HG03159 (cell line): ENCODE measurements around the gene RUNX1.

ENCODE experiments used
- ATAC-seq: cut with Tn5 transposase; IDR thresholded peaks from one replicate; pipeline ENCODE4 v1.9.1; 2021; ENCODE audit warnings: mild to moderate bottlenecking, moderate library complexity; ENCODE audit not compliant: unreplicated experiment

The RUNX1 gene

DNA sequence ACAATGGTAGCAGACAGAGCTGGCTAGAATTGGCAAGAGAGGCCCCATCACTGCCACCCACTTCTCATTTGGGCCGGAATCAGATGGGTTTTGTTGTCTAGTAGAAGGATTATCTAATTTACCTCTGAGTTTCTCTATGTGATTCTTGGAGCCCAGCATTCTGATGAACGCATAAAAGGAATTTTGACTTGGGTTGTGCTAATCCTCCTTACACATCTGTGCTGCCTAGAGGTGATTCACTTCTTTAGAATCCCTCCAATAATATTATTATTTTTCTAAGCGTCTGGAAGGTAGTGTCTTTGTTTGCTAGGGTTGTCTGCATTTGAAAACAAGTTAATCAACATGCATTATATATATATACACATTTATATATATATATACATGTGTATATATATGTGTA is 118.1 kb downstream of the RUNX1 start:
- no peak for ATAC-seq

- ATAC-seq, result no peak
These were observed 120.5 kb downstream of the RUNX1 start for GRCh38 chr21:34928637-34929036.

- no peak for ATAC-seq
These were observed 121.1 kb downstream of the RUNX1 start for GRCh38 chr21:34927992-34928391.

DNA sequence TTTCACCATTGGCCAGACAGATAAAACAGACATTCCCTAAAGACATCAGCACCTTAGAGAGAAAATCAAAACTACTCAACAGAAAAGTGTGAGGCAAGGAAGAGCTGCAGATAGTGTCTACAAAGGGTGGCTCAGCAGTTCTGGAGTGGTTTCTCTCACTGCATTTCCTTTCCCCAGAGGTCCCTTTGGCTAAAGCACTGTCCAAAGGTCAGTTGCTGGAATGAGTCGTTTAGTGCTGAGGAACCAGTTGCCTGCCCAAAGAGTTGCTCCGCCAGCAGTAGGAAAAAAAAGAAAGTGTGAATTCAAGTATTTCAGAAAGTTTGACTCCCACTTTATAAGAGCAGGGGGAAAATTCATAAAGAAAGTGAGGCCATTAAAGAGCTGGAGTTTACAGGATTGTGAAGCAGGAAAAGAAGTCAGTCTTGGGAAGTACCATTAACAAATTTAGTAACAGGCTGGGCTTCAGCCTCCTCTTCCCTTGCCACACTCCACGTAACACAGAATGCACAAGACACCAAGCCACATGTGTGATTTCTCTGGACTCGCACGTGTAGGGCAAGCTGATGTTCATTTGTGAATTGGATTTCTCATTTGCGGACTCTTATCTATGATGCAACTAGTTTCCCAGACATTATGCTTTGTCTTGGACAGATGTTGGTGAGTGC is 122.2 kb downstream of the RUNX1 start:
- ATAC-seq, result no peak

DNA sequence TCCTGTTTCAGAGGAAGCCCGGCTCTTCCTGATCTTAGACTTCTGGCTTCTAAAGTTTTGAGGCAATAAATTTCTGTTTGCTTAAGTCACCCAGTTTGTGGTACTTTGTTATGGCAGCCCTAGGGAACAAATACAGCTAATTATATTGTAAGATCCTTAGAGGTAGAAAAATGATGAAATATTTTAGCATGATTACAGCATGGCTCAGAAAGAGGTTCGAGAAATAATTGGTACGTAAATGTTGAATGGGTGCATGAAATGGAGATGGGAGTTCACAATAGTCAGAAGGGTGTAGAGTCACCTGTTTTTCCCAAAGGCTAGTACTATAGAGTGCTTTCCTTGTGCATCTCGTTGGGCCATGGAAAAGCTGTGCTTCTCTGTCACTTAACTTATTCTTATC is 123.5 kb downstream of the RUNX1 start:
- ATAC-seq, result no peak

- ATAC-seq, result no peak
These were observed 124.2 kb downstream of the RUNX1 start for GRCh38 chr21:34924771-34925419.

GRCh38 chr21:34924194-34924593 is 124.9 kb downstream of the RUNX1 start:
- no peak for ATAC-seq

DNA sequence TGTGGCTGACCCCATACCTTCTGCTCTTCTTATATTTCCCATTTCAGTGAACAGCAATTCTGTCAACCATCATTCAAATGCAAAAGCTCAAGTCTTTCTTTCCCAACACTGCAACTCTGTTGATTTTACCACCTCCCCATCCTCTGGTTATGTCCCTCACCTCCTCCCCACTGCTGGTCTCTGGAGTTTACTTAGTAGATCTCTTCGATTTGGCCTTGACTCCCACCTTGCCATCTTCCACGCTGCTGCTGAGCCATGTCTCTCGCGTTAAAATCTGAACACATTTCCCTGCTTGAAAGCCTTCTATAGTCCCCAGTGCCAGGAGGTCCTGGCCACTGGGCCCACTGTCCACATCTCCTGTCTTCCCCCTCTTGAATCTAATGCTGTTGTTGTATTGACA is 125.5 kb downstream of the RUNX1 start:
- ATAC-seq, result no peak

- no peak for ATAC-seq
These were observed 125.9 kb downstream of the RUNX1 start for GRCh38 chr21:34923202-34923601.

GRCh38 chr21:34922479-34922878 is 126.6 kb downstream of the RUNX1 start:
- no peak for ATAC-seq

DNA sequence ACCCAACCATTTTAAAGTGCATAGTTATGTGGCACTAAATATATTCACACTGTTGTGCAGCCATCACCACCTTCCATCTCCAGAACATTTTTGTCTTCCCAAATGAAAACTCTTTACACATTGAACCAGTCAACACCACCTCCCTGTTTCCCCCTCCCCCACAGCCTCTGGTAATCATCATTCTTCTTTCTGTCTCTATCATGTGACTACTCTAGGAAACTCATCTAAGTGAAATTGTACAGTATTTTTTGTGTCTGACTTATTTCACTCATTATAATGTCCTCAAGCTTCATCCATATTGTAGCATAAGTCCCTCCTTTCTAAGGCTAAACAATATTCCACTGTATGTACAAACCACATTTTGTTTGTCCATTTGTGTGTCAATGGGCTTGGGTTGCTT is 128.0 kb downstream of the RUNX1 start:
- no peak for ATAC-seq

- ATAC-seq, result no peak
These were observed 129.7 kb downstream of the RUNX1 start for GRCh38 chr21:34919406-34919805.

GRCh38 chr21:34916446-34916845 is 132.7 kb downstream of the RUNX1 start:
- ATAC-seq, result no peak

DNA sequence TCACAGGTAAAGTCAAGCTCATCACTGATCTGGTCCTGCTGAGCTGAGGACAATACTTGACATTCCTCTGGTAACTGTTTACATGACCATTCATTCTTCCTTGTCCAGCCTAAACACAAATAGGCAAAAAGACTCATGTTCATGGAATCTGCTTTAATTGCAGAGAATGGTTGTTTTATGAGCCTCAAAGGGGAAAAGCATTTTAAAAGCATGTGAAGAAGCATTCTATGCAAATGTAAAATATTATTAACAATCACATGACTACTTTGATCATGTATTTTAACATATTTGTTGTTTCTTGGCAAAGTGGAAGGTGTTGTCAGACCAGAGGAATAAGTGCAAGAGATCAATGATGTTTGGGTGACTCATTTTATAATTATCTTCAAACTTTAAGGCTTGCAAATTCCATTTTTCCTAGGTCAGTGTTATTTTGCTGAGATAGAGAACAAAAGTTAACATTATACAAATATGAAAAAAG is 133.7 kb downstream of the RUNX1 start:
- no peak for ATAC-seq

DNA sequence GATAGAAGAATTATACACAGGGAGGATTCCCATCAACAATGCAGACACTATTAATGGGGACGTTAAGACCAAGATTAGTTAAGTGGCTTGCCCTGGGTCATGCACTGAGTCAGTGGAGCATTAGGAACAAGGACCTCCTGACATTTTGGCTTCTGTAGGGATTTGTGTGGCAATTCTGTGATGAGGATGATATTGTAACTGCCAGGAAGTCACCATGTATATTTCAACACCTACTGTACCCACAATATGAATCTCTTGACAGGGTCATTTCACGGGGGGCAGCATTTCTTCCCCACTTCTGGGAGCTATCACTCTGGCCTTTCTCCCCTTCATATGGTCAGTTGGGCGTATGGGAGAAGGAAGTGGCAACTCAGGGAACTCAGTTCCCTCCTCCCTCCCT is 134.9 kb downstream of the RUNX1 start:
- ATAC-seq, result no peak

- no peak for ATAC-seq
These were observed 135.3 kb downstream of the RUNX1 start for GRCh38 chr21:34913811-34914210.

- no peak for ATAC-seq
These were observed 136.8 kb downstream of the RUNX1 start for GRCh38 chr21:34912022-34912945.

GRCh38 chr21:34911360-34911759 is 137.7 kb downstream of the RUNX1 start:
- no peak for ATAC-seq

- no peak for ATAC-seq
These were observed 138.7 kb downstream of the RUNX1 start for GRCh38 chr21:34910396-34910795.

- ATAC-seq, result no peak
These were observed 139.4 kb downstream of the RUNX1 start for GRCh38 chr21:34909492-34910292.
